ENCODE measurements around the gene MYL7.
"Not testable (repeated sequence)": the region's sequence is repeated elsewhere in the genome, so short reads cannot be mapped to it uniquely, and the experiment has no call there.

MYL7 gene

GRCh38 chr7:44141221-44141850 is at the start of gene MYL7:
Gene MYL7 (minus strand): TSS chr7:44141332. CDS start chr7:44141305, 27 bp downstream.
- no peak for DNase-seq (ENCODE audit: low read depth)

GRCh38 chr7:44189993-44190872 is 49.1 kb upstream of the MYL7 start:
- DNase-seq (ENCODE audit: low read depth) = no peak

GRCh38 chr7:44189286-44189992 is 48.3 kb upstream of the MYL7 start, which contains the start of gene GCK:
Gene GCK (minus strand): TSS chr7:44189439. CDS start chr7:44188953, 486 bp downstream.
- DNase-seq (ENCODE audit: low read depth) = no peak

GRCh38 chr7:44188480-44189225 is 47.5 kb upstream of the MYL7 start:
- no peak for DNase-seq (ENCODE audit: low read depth)

- no peak for DNase-seq (ENCODE audit: low read depth)
Measured at GRCh38 chr7:44187636-44188416, 46.7 kb upstream of the MYL7 start.

GRCh38 chr7:44186736-44187135 is 45.6 kb upstream of the MYL7 start:
- no peak for DNase-seq (ENCODE audit: low read depth)

GRCh38 chr7:44185729-44186128 is 44.6 kb upstream of the MYL7 start:
- DNase-seq (ENCODE audit: low read depth) = no peak

- no peak for DNase-seq (ENCODE audit: low read depth)
Measured at GRCh38 chr7:44184873-44185446, 43.8 kb upstream of the MYL7 start.

GRCh38 chr7:44184206-44184872 is 43.2 kb upstream of the MYL7 start:
- DNase-seq (ENCODE audit: low read depth) = no peak

GRCh38 chr7:44183386-44183785 is 42.3 kb upstream of the MYL7 start:
- no peak for DNase-seq (ENCODE audit: low read depth)

- DNase-seq (ENCODE audit: low read depth) = no peak
Measured at GRCh38 chr7:44182827-44183226, 41.7 kb upstream of the MYL7 start.

GRCh38 chr7:44180631-44181030 is 39.5 kb upstream of the MYL7 start:
- DNase-seq (ENCODE audit: low read depth) = no peak

GRCh38 chr7:44177570-44178131 is 36.5 kb upstream of the MYL7 start:
- no peak for DNase-seq (ENCODE audit: low read depth)

GRCh38 chr7:44176486-44176885 is 35.4 kb upstream of the MYL7 start:
- no peak for DNase-seq (ENCODE audit: low read depth)

GRCh38 chr7:44175730-44176129 is 34.6 kb upstream of the MYL7 start:
- DNase-seq (ENCODE audit: low read depth) = no peak

- DNase-seq (ENCODE audit: low read depth) = not testable (repeated sequence)
Measured at GRCh38 chr7:44174694-44174948, 33.5 kb upstream of the MYL7 start.

- no peak for DNase-seq (ENCODE audit: low read depth)
Measured at GRCh38 chr7:44173911-44174693, 33.0 kb upstream of the MYL7 start.

GRCh38 chr7:44172803-44173424 is 31.8 kb upstream of the MYL7 start:
- no peak for DNase-seq (ENCODE audit: low read depth)

- no peak for DNase-seq (ENCODE audit: low read depth)
Measured at GRCh38 chr7:44172352-44172751, 31.2 kb upstream of the MYL7 start.
